Stomach smooth muscle (tissue), 2 donors: ENCODE measurements around the gene IP6K3.
A peak's percentile ranks its signal among the peaks of the same experiment; 100 is the strongest.

Experiments used
- H3K27ac ChIP-seq: one replicate; pipeline ENCODE4 v1.7.0; 2013; ENCODE audit warnings: mild to moderate bottlenecking, low read length, inconsistent platforms
- H3K27me3 ChIP-seq, 2 donors: one replicate each; pipeline ENCODE4 v1.7.0; 2013; ENCODE audit warnings: low read length in 2 of 2; ENCODE audit not compliant: insufficient read depth in 2 of 2, control insufficient read depth in 1 of 2
- H3K36me3 ChIP-seq, 2 donors: one replicate each; pipeline ENCODE4 v1.7.0; 2013; ENCODE audit warnings: low read length in 2 of 2; ENCODE audit not compliant: control insufficient read depth in 2 of 2, insufficient read depth in 2 of 2
- H3K4me1 ChIP-seq: one replicate; pipeline ENCODE4 v1.7.0; 2013; ENCODE audit warnings: low read length; ENCODE audit not compliant: control insufficient read depth, insufficient read depth
- H3K4me3 ChIP-seq, 2 donors: one replicate each; pipeline ENCODE4 v1.7.0; 2013; ENCODE audit warnings: low read length in 2 of 2
- H3K9ac ChIP-seq, 2 donors: one replicate each; pipeline ENCODE4 v1.7.0; 2013; ENCODE audit warnings: low read length in 2 of 2, mild to moderate bottlenecking in 1 of 2
- H3K9me3 ChIP-seq, 2 donors: one replicate each; pipeline ENCODE4 v1.7.0; 2013; ENCODE audit warnings: low read length in 2 of 2; ENCODE audit not compliant: control insufficient read depth in 2 of 2
- donor health status: healthy.
- donor health status: Pancreatic carcinoma.

IP6K3 gene

DNA sequence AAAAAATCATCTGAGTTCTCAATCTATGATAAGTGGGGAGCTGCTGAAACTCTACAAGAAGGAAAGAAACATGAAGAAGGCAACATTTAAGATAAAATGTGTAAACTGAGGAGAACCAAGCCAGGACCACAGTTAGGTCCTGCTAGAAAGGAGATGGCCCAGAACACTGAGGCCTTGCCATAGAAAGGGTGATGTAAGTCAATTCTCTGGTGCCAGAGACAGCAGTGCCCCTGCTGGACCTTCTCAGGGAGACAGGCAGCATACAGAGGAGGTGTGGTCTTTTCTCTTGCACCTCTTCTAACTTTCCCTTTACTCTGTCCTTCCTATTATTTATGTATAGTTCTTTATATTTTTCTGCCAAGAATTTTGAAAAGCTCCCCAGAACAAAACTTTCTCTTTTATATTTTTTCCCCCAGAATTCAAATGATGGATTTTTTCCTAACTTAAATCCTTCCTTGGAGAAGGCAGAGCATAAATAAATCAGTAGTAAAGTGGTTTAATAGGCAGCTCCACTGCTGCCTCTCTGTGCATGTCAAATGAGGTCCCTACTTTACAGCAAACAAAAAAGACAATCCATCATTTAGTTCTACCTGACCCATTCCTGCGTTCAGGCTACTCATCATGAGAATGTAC lies 44.2 kb downstream of the IP6K3 start:
- H3K4me3 ChIP-seq = no peak overlapping the region
- H3K9ac ChIP-seq = no peak overlapping the region
- no peaks in the 10 kb centered on the region for H3K27me3 ChIP-seq
- H3K9me3 ChIP-seq = no peaks in the 10 kb centered on the region
- H3K36me3 ChIP-seq = peaks cover 0 to 8% of the 10 kb centered on the region in 2 donors
- no peaks in the 10 kb centered on the region for H3K4me1 ChIP-seq
- H3K27ac ChIP-seq = no peak overlapping the region

DNA sequence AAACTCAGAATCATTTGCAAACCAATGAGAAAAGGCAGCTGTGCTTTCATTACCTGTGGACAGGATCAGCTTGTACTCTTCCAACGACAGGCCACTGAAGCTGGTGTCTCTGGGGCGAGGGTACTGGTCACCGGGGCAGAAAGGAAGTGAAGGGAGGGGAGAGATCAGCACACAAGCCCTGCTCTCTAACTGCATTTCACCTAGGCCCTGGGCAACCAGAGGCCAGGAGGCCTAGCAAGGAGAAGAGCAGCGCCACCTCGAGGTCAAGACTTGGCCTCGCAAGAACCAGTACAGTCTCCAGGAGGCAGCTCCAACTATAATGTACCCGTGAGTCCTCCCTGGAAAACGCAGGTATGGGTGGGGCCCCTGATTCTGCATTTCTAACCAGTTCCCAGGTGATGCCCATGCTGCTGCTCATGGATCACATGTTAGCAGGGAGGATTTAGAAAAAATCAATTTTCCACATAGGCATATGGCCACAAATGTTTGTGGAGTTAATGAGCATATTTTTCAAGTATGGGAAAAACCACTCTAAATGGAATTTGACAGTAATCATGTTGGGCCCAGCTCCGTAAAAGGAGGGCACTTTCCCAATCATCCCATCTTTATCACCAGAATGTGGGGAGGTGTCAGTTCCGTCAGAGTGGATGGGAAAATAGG lies 46.2 kb downstream of the IP6K3 start:
- H3K36me3 ChIP-seq = peaks cover 0 to 8% of the 10 kb centered on the region in 2 donors
- no peak overlapping the region for H3K4me3 ChIP-seq
- H3K27ac ChIP-seq = no peak overlapping the region
- H3K4me1 ChIP-seq = peaks cover 18% of the 10 kb centered on the region
- H3K9ac ChIP-seq = peak overlapping the region; percentile 7 to 36
- no peaks in the 10 kb centered on the region for H3K27me3 ChIP-seq
- no peaks in the 10 kb centered on the region for H3K9me3 ChIP-seq

DNA sequence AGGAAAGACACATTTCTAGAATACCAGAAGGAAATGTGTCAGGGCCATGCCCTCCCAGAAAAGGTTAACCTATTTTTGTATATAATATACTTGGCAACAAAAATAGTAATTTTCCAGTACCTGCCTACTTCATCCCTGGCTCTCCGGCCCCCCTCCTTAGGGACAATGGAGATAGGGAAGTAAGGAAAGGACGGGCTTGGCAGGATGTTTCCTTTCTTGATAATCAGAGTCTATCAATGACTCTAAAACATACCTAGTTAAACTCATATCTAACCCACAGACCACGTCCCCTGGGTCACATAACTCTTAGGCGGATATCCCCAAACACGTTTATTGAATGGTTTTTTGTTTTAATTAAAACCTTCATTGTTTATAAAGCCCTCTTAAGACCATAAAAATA lies 47.0 kb downstream of the IP6K3 start:
- Histone ChIP-seq H3K9me3 (no peaks in the 10 kb centered on the region), H3K27ac (no peak overlapping the region), H3K36me3 (peaks cover 0 to 8% of the 10 kb centered on the region in 2 donors), H3K9ac (peak overlapping the region in 1 of 2 donors; percentile 7), H3K4me3 (no peak overlapping the region), H3K27me3 (no peaks in the 10 kb centered on the region), H3K4me1 (peaks cover 24% of the 10 kb centered on the region)

DNA sequence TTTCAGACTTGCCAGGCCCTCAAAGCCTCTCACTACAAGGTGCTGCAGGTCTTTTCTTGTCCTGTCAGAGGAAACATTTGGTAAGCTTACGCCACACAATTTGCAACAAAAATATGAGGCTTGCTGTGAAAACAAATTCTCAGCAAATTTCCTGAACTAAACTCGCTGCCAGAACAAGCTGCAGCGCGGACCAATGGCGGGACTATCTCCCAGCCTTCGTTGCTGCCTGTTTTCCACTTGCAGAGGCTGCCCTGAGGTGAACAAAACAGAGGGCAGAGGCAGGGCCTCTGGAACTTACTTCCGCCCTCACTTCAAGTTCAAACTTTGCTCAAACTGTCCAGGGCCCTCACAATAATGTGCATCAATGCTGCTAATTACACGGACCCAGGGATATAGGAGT lies 47.6 kb downstream of the IP6K3 start:
- Histone ChIP-seq H3K4me1 (peaks cover 24% of the 10 kb centered on the region), H3K9ac (no peak overlapping the region), H3K27ac (no peak overlapping the region), H3K27me3 (no peaks in the 10 kb centered on the region), H3K36me3 (peaks cover 0 to 8% of the 10 kb centered on the region in 2 donors), H3K9me3 (no peaks in the 10 kb centered on the region), H3K4me3 (no peak overlapping the region)

DNA sequence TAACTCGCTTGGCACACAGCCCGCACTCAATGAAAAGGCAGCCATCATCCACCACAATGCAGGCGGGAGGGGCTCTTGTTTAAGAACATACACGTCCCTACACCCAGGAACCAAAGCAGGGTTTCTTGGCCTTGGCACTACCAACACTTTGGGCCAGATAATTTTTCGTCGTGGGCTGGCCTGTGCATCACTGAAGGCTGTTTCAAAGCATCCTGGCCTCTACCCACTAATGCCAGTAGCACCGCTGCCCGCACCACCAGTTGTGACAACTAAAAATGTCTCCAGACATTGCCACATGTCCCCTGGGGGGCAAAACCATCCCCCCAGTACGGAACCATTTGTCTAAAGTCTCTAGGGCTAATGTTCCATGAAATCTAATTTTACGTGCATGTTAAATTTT lies 48.2 kb downstream of the IP6K3 start:
- Histone ChIP-seq H3K9me3 (no peaks in the 10 kb centered on the region), H3K36me3 (peaks cover 0 to 11% of the 10 kb centered on the region in 2 donors), H3K4me3 (no peak overlapping the region), H3K9ac (no peak overlapping the region), H3K27ac (no peak overlapping the region), H3K27me3 (no peaks in the 10 kb centered on the region), H3K4me1 (peaks cover 28% of the 10 kb centered on the region)

GRCh38 chr6:33697845-33698244 lies 48.9 kb downstream of the IP6K3 start:
- H3K27ac ChIP-seq = peak overlapping the region; percentile 70
- peaks cover 35% of the 10 kb centered on the region for H3K4me1 ChIP-seq
- H3K9ac ChIP-seq = no peak overlapping the region
- H3K27me3 ChIP-seq = no peaks in the 10 kb centered on the region
- no peak overlapping the region for H3K4me3 ChIP-seq
- H3K9me3 ChIP-seq = no peaks in the 10 kb centered on the region
- peaks cover 2 to 12% of the 10 kb centered on the region in 2 donors for H3K36me3 ChIP-seq

DNA sequence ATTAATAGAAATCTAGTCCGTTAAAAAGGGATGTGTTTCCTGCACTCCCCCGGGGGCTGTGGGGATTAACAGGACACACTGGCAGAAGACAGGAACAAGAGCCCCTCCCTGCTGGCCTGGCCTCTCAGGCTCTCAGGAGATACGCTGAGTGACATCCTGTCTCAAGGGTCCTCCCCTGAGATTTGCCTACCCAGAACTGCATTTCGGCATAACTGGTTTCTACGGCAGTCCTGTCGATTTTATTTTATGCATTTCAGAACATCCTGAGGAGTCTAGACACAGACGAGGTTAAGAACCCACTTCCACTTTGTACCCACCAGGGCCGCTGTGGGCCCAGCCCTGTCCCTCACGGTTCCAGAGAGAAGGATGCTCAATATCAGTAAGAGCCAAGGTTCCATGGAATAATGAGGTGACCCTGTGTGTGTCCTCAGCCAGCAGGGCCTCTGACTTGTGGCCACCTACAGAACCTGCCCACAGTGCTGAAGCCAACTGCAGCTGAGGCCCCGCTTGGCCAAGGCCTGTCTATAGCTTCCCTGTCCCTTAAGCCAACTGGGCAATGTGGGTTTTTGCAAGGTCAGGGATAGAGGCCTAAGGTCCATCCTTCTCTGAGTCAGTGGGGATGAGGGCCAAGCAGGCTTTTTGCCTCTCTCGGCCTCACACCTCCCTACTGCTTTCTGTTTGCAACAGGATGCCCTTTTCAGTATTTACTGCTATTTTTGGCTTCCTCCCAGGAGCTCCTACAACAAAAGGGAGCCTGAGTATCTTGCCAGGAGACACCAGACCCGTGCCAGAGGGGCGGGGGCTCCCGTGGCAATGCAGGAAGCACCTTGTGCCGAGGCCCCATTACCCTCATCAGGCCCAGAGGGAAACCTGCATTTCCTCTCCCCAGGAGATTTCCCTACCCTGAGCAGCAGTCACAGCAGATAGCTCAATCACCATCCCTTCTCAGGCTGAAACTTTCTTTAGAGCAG lies 49.9 kb downstream of the IP6K3 start:
- H3K4me1 ChIP-seq = peaks cover 37% of the 10 kb centered on the region
- no peaks in the 10 kb centered on the region for H3K9me3 ChIP-seq
- peaks cover 4 to 12% of the 10 kb centered on the region in 2 donors for H3K36me3 ChIP-seq
- H3K9ac ChIP-seq = peak overlapping the region in 1 of 2 donors; percentile 62
- H3K27ac ChIP-seq = peak overlapping the region; percentile 70
- H3K27me3 ChIP-seq = no peaks in the 10 kb centered on the region
- no peak overlapping the region for H3K4me3 ChIP-seq

- Histone ChIP-seq H3K9me3 (no peaks in the 10 kb centered on the region), H3K27ac (peak overlapping the region; percentile 70), H3K27me3 (no peaks in the 10 kb centered on the region), H3K9ac (no peak overlapping the region), H3K36me3 (peaks cover 4 to 14% of the 10 kb centered on the region in 2 donors), H3K4me1 (peaks cover 37% of the 10 kb centered on the region), H3K4me3 (no peak overlapping the region)
Measured at GRCh38 chr6:33696076-33696475, 50.6 kb downstream of the IP6K3 start.

DNA sequence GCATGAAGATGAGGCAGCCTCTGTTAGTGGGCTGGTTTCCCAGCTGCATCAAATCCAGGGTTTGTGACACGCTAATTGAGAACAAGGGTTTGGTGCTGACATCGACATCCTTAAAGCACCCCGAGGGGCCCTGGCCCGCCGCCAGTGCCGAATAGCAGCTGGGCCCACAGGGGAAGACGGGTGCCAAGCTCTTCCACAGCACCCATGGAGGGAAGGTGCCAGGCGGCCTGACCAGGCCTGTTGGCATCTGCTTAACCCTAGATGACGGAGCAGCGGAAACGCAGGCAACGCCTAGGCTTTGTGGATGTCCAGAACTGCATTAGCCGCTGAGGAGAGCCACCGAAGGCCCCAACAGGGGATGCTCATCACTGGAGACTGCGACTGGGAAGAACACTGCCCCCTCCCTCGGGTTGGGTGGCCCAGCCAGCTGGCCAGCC lies 51.2 kb downstream of the IP6K3 start:
- H3K4me3 ChIP-seq = no peak overlapping the region
- no peaks in the 10 kb centered on the region for H3K9me3 ChIP-seq
- peaks cover 4 to 18% of the 10 kb centered on the region in 2 donors for H3K36me3 ChIP-seq
- no peak overlapping the region for H3K9ac ChIP-seq
- peaks cover 37% of the 10 kb centered on the region for H3K4me1 ChIP-seq
- H3K27ac ChIP-seq = no peak overlapping the region
- no peaks in the 10 kb centered on the region for H3K27me3 ChIP-seq

- Histone ChIP-seq H3K4me3 (no peak overlapping the region), H3K27me3 (no peaks in the 10 kb centered on the region), H3K9me3 (no peaks in the 10 kb centered on the region), H3K36me3 (peaks cover 4 to 18% of the 10 kb centered on the region in 2 donors), H3K9ac (no peak overlapping the region), H3K27ac (no peak overlapping the region), H3K4me1 (peaks cover 37% of the 10 kb centered on the region)
Measured at GRCh38 chr6:33694977-33695376, 51.7 kb downstream of the IP6K3 start.
